ENCODE measurements around the gene EME2.

EME2 gene

GRCh38 chr16:1745181-1745899, 27.3 kb upstream of the EME2 start:
- H3K27me3 ChIP-seq (ENCODE audit: control insufficient read depth in 1 of 2, insufficient read depth in 2 of 2, low read length in 2 of 2): no peaks in the 10 kb centered on the region
- H3K4me1 ChIP-seq (ENCODE audit: control insufficient read depth in 1 of 2, insufficient read depth in 2 of 2, low read length in 2 of 2): no peaks in the 10 kb centered on the region
- no peak overlapping the region for H3K27ac ChIP-seq (ENCODE audit: low read depth, low read length)
- peaks cover 20 to 59% of the 10 kb centered on the region in 2 donors for H3K36me3 ChIP-seq (ENCODE audit: control insufficient read depth in 1 of 2, insufficient read depth in 2 of 2, low read length in 2 of 2)
- no peaks in the 10 kb centered on the region for H3K9me3 ChIP-seq (ENCODE audit: control insufficient read depth in 1 of 2, low read length in 2 of 2)
- H3K4me3 ChIP-seq (ENCODE audit: low read depth in 1 of 2, low read length in 2 of 2): no peak overlapping the region
- H3K9ac ChIP-seq (ENCODE audit: low read depth in 1 of 2, low read length in 2 of 2): no peak overlapping the region

- H3K36me3 ChIP-seq (ENCODE audit: control insufficient read depth in 1 of 2, insufficient read depth in 2 of 2, low read length in 2 of 2): peaks cover 13 to 58% of the 10 kb centered on the region in 2 donors
- H3K27ac ChIP-seq (ENCODE audit: low read depth, low read length): no peak overlapping the region
- no peaks in the 10 kb centered on the region for H3K4me1 ChIP-seq (ENCODE audit: control insufficient read depth in 1 of 2, insufficient read depth in 2 of 2, low read length in 2 of 2)
- no peaks in the 10 kb centered on the region for H3K9me3 ChIP-seq (ENCODE audit: control insufficient read depth in 1 of 2, low read length in 2 of 2)
- no peaks in the 10 kb centered on the region for H3K27me3 ChIP-seq (ENCODE audit: control insufficient read depth in 1 of 2, insufficient read depth in 2 of 2, low read length in 2 of 2)
- no peak overlapping the region for H3K4me3 ChIP-seq (ENCODE audit: low read depth in 1 of 2, low read length in 2 of 2)
- no peak overlapping the region for H3K9ac ChIP-seq (ENCODE audit: low read depth in 1 of 2, low read length in 2 of 2)
Observed at GRCh38 chr16:1745900-1746692, 26.5 kb upstream of the EME2 start.

GRCh38 chr16:1746693-1747195, 25.9 kb upstream of the EME2 start:
- H3K4me3 ChIP-seq (ENCODE audit: low read depth in 1 of 2, low read length in 2 of 2): no peak overlapping the region
- peaks cover 18 to 64% of the 10 kb centered on the region in 2 donors for H3K36me3 ChIP-seq (ENCODE audit: control insufficient read depth in 1 of 2, insufficient read depth in 2 of 2, low read length in 2 of 2)
- no peaks in the 10 kb centered on the region for H3K9me3 ChIP-seq (ENCODE audit: control insufficient read depth in 1 of 2, low read length in 2 of 2)
- no peak overlapping the region for H3K9ac ChIP-seq (ENCODE audit: low read depth in 1 of 2, low read length in 2 of 2)
- no peaks in the 10 kb centered on the region for H3K4me1 ChIP-seq (ENCODE audit: control insufficient read depth in 1 of 2, insufficient read depth in 2 of 2, low read length in 2 of 2)
- no peak overlapping the region for H3K27ac ChIP-seq (ENCODE audit: low read depth, low read length)
- H3K27me3 ChIP-seq (ENCODE audit: control insufficient read depth in 1 of 2, insufficient read depth in 2 of 2, low read length in 2 of 2): no peaks in the 10 kb centered on the region

GRCh38 chr16:1747934-1748333, 24.7 kb upstream of the EME2 start:
- H3K27ac ChIP-seq (ENCODE audit: low read depth, low read length): no peak overlapping the region
- no peaks in the 10 kb centered on the region for H3K27me3 ChIP-seq (ENCODE audit: control insufficient read depth in 1 of 2, insufficient read depth in 2 of 2, low read length in 2 of 2)
- no peaks in the 10 kb centered on the region for H3K9me3 ChIP-seq (ENCODE audit: control insufficient read depth in 1 of 2, low read length in 2 of 2)
- no peak overlapping the region for H3K4me3 ChIP-seq (ENCODE audit: low read depth in 1 of 2, low read length in 2 of 2)
- peaks cover 17 to 75% of the 10 kb centered on the region in 2 donors for H3K36me3 ChIP-seq (ENCODE audit: control insufficient read depth in 1 of 2, insufficient read depth in 2 of 2, low read length in 2 of 2)
- H3K4me1 ChIP-seq (ENCODE audit: control insufficient read depth in 1 of 2, insufficient read depth in 2 of 2, low read length in 2 of 2): no peaks in the 10 kb centered on the region
- H3K9ac ChIP-seq (ENCODE audit: low read depth in 1 of 2, low read length in 2 of 2): no peak overlapping the region

- H3K4me1 ChIP-seq (ENCODE audit: control insufficient read depth in 1 of 2, insufficient read depth in 2 of 2, low read length in 2 of 2): no peaks in the 10 kb centered on the region
- no peak overlapping the region for H3K4me3 ChIP-seq (ENCODE audit: low read depth in 1 of 2, low read length in 2 of 2)
- H3K9ac ChIP-seq (ENCODE audit: low read depth in 1 of 2, low read length in 2 of 2): no peak overlapping the region
- H3K27me3 ChIP-seq (ENCODE audit: control insufficient read depth in 1 of 2, insufficient read depth in 2 of 2, low read length in 2 of 2): no peaks in the 10 kb centered on the region
- no peak overlapping the region for H3K27ac ChIP-seq (ENCODE audit: low read depth, low read length)
- H3K9me3 ChIP-seq (ENCODE audit: control insufficient read depth in 1 of 2, low read length in 2 of 2): no peaks in the 10 kb centered on the region
- H3K36me3 ChIP-seq (ENCODE audit: control insufficient read depth in 1 of 2, insufficient read depth in 2 of 2, low read length in 2 of 2): peaks cover 17 to 68% of the 10 kb centered on the region in 2 donors
Observed at GRCh38 chr16:1749152-1750117, 23.2 kb upstream of the EME2 start.

GRCh38 chr16:1751946-1752345, 20.7 kb upstream of the EME2 start:
- peaks cover 20 to 63% of the 10 kb centered on the region in 2 donors for H3K36me3 ChIP-seq (ENCODE audit: control insufficient read depth in 1 of 2, insufficient read depth in 2 of 2, low read length in 2 of 2)
- H3K9me3 ChIP-seq (ENCODE audit: control insufficient read depth in 1 of 2, low read length in 2 of 2): no peaks in the 10 kb centered on the region
- no peak overlapping the region for H3K9ac ChIP-seq (ENCODE audit: low read depth in 1 of 2, low read length in 2 of 2)
- H3K4me3 ChIP-seq (ENCODE audit: low read depth in 1 of 2, low read length in 2 of 2): no peak overlapping the region
- H3K27ac ChIP-seq (ENCODE audit: low read depth, low read length): no peak overlapping the region
- no peaks in the 10 kb centered on the region for H3K27me3 ChIP-seq (ENCODE audit: control insufficient read depth in 1 of 2, insufficient read depth in 2 of 2, low read length in 2 of 2)
- H3K4me1 ChIP-seq (ENCODE audit: control insufficient read depth in 1 of 2, insufficient read depth in 2 of 2, low read length in 2 of 2): peaks cover 0 to 4% of the 10 kb centered on the region in 2 donors

- H3K27ac ChIP-seq (ENCODE audit: low read depth, low read length): no peak overlapping the region
- peaks cover 17 to 54% of the 10 kb centered on the region in 2 donors for H3K36me3 ChIP-seq (ENCODE audit: control insufficient read depth in 1 of 2, insufficient read depth in 2 of 2, low read length in 2 of 2)
Observed at GRCh38 chr16:1752853-1753252, 19.8 kb upstream of the EME2 start.

GRCh38 chr16:1754204-1754603, 18.4 kb upstream of the EME2 start:
- Histone ChIP-seq H3K9ac (ENCODE audit: low read depth in 1 of 2, low read length in 2 of 2) (no peak overlapping the region), H3K4me1 (ENCODE audit: control insufficient read depth in 1 of 2, insufficient read depth in 2 of 2, low read length in 2 of 2) (peaks cover 11 to 18% of the 10 kb centered on the region in 2 donors), H3K9me3 (ENCODE audit: control insufficient read depth in 1 of 2, low read length in 2 of 2) (no peaks in the 10 kb centered on the region), H3K36me3 (ENCODE audit: control insufficient read depth in 1 of 2, insufficient read depth in 2 of 2, low read length in 2 of 2) (peaks cover 15 to 41% of the 10 kb centered on the region in 2 donors), H3K27me3 (ENCODE audit: control insufficient read depth in 1 of 2, insufficient read depth in 2 of 2, low read length in 2 of 2) (no peaks in the 10 kb centered on the region), H3K27ac (ENCODE audit: low read depth, low read length) (no peak overlapping the region), H3K4me3 (ENCODE audit: low read depth in 1 of 2, low read length in 2 of 2) (no peak overlapping the region)

More at GRCh38 chr16:1752853-1753252, 19.8 kb upstream of the EME2 start:
- Histone ChIP-seq H3K4me1 (ENCODE audit: control insufficient read depth in 1 of 2, insufficient read depth in 2 of 2, low read length in 2 of 2) (peaks cover 6 to 10% of the 10 kb centered on the region in 2 donors), H3K27me3 (ENCODE audit: control insufficient read depth in 1 of 2, insufficient read depth in 2 of 2, low read length in 2 of 2) (no peaks in the 10 kb centered on the region), H3K9ac (ENCODE audit: low read depth in 1 of 2, low read length in 2 of 2) (no peak overlapping the region), H3K9me3 (ENCODE audit: control insufficient read depth in 1 of 2, low read length in 2 of 2) (no peaks in the 10 kb centered on the region), H3K4me3 (ENCODE audit: low read depth in 1 of 2, low read length in 2 of 2) (no peak overlapping the region)

- peak overlapping the region; percentile 40 for H3K4me3 ChIP-seq (ENCODE audit: low read depth in 1 of 2, low read length in 2 of 2)
- H3K4me1 ChIP-seq (ENCODE audit: control insufficient read depth in 1 of 2, insufficient read depth in 2 of 2, low read length in 2 of 2): peaks cover 11 to 18% of the 10 kb centered on the region in 2 donors
- H3K9ac ChIP-seq (ENCODE audit: low read depth in 1 of 2, low read length in 2 of 2): peak overlapping the region in 1 of 2 donors; percentile 47
- H3K36me3 ChIP-seq (ENCODE audit: control insufficient read depth in 1 of 2, insufficient read depth in 2 of 2, low read length in 2 of 2): peaks cover 10 to 43% of the 10 kb centered on the region in 2 donors
- H3K9me3 ChIP-seq (ENCODE audit: control insufficient read depth in 1 of 2, low read length in 2 of 2): no peaks in the 10 kb centered on the region
- H3K27ac ChIP-seq (ENCODE audit: low read depth, low read length): no peak overlapping the region
- H3K27me3 ChIP-seq (ENCODE audit: control insufficient read depth in 1 of 2, insufficient read depth in 2 of 2, low read length in 2 of 2): no peaks in the 10 kb centered on the region
Observed at GRCh38 chr16:1757714-1758461, 14.7 kb upstream of the EME2 start.
